ENCODE results near the gene DRC1. TPM values are rescaled to one million over a fixed set of nuclear protein-coding genes. Genes with fewer than 3 reads are reported as not detected.

The DRC1 gene
- polyA plus RNA-seq, 1 experiment = 0.05 TPM

DNA sequence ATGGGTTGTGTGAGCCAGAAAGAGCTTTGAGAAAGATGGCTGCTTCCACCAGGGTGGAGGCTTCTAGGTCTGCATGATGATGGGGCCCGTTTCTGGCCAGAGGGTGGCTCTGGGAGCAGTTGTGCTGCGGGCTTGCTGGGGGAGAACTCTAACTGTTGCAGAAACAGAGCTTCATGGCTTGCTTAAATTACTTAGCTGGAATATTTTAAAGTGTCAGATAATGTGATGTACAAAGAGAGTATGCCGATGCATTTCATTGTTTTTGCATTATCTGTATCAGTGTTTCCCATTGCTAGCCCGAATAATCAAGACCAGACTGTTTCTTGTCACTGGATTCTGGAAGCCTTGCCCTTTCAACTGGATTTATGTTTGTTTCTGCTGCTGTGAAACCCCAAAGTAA, 6.3 kb upstream of the DRC1 start:
- POLR2A ChIA-PET = no interaction called here

DNA sequence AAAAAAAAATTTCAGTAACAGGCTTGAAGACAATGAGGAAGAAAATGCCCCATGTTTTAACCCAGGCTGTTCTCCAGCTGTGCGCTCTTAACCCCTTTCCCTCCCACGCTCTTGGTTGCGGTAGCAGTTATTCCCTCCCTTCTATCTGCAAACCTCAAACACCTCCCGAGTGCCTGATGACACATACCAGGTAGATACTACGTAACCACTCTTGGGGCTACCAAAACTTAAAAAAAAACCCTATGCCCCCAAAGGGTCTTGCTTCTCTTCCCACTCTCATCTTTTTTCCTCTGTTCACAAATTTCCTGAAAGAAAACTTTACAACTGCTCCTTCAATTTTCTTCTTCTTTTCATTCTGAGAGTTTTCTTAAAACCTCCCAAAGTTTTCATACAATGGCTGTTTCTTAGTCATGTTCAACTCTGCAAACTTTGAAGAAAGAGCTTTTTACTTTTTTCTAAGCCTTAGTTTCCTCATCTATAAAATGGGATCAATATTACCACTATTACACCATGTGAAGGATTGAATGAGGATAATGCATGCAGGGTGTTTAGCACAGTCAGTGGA, 4.9 kb upstream of the DRC1 start:
- no peaks in the 10 kb centered on the region; the same call in 1 of the 2 replicates for H3K36me3 ChIP-seq (ENCODE audit: control insufficient read depth, insufficient read depth, low read length)
- no peak overlapping the region for H3K4me3 ChIP-seq (ENCODE audit: low read depth, low read length)
- TF ChIP-seq, protein P1, sequence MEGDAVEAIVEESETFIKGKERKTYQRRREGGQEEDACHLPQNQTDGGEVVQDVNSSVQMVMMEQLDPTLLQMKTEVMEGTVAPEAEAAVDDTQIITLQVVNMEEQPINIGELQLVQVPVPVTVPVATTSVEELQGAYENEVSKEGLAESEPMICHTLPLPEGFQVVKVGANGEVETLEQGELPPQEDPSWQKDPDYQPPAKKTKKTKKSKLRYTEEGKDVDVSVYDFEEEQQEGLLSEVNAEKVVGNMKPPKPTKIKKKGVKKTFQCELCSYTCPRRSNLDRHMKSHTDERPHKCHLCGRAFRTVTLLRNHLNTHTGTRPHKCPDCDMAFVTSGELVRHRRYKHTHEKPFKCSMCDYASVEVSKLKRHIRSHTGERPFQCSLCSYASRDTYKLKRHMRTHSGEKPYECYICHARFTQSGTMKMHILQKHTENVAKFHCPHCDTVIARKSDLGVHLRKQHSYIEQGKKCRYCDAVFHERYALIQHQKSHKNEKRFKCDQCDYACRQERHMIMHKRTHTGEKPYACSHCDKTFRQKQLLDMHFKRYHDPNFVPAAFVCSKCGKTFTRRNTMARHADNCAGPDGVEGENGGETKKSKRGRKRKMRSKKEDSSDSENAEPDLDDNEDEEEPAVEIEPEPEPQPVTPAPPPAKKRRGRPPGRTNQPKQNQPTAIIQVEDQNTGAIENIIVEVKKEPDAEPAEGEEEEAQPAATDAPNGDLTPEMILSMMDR (IDR thresholded peaks at IDR 0.05; ENCODE audit: insufficient read depth, low read depth, low read length) = no peak
- POLR2A ChIA-PET = no interaction called here
- CTCF ChIA-PET = no interaction called here
- H3K27me3 ChIP-seq (ENCODE audit: control insufficient read depth, insufficient read depth, low read length) = no peaks in the 10 kb centered on the region
- DNase-seq (ENCODE audit: low read depth) = no peak

More for the DNA sequence above, 6.3 kb upstream of the DRC1 start:
- CTCF ChIA-PET = no interaction called here
- TF ChIP-seq, protein P1 (IDR thresholded peaks at IDR 0.05; ENCODE audit: insufficient read depth, low read depth, low read length) = no peak
- DNase-seq (ENCODE audit: low read depth) = no peak
- Histone ChIP-seq H3K27me3 (ENCODE audit: control insufficient read depth, insufficient read depth, low read length) (no peaks in the 10 kb centered on the region), H3K36me3 (ENCODE audit: control insufficient read depth, insufficient read depth, low read length) (no peaks in the 10 kb centered on the region; the same call in 1 of the 2 replicates), H3K4me3 (ENCODE audit: low read depth, low read length) (no peak overlapping the region)

DNA sequence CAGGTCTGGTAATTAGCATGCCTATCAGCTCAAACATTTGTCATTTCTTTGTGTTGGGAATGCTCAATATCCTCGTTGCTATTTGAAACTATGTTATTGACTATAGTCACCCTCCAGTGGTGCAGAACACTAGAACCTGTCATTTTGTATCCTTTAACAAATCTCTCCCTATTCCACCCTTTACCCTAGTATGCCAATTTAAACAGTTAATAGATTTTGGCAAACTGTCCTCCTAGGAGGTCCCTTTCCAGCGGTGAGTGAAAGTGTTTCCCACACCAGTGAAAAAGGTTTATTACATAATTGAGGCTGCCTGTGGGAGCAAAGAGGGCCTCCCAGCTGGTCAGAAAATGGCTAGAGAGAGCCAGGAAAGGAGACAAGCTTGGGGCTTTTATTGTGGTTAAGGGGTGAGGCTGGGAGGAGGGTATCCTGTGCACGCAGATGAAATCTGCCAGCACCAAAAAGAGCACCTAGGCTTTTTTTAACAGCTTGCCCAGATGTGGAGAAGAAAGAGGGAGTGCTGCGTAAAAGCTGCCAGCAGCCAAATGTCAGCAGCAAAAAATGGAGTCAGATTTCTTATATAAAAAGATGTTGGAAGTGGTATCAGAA, 1.8 kb upstream of the DRC1 start:
- Histone ChIP-seq H3K4me3 (ENCODE audit: low read depth, low read length) (no peak overlapping the region), H3K36me3 (ENCODE audit: control insufficient read depth, insufficient read depth, low read length) (no peaks in the 10 kb centered on the region), H3K27me3 (ENCODE audit: control insufficient read depth, insufficient read depth, low read length) (no peaks in the 10 kb centered on the region)
- no peak for DNase-seq (ENCODE audit: low read depth)
- ChIA-PET POLR2A (no interaction called here), CTCF (no interaction called here)
- TF ChIP-seq, protein P1 (IDR thresholded peaks at IDR 0.05; ENCODE audit: insufficient read depth, low read depth, low read length) = no peak

DNA sequence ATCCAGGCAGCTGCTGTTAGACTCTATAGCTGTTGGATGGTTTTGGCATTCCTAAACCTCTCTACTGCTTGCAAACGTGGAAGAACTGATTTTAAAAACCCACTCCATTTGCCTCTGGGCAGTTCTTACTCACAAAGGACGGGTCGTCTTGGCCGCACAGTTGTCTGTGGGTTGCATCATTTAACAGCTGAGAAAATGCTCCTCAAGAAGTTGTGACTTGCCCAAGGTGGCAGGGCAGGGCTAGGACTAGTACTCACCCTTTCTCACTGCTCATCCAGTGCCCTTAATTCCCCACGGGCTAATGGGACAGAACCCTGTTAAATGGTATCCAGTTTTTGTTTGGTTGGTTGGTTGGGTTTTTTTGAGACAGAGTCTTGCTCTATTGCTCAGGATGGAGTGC, 997 bp upstream of the DRC1 start:
- TF ChIP-seq, protein P1 (IDR thresholded peaks at IDR 0.05; ENCODE audit: insufficient read depth, low read depth, low read length) = no peak
- ChIA-PET CTCF (interaction anchor here (1.6 kb wide), 1 partner anchor 8 kb away, joined by 4 read pairs; no protein-coding TSS in a partner anchor), POLR2A (no interaction called here)
- H3K4me3 ChIP-seq (ENCODE audit: low read depth, low read length) = no peak overlapping the region
- DNase-seq (ENCODE audit: low read depth) = no peak
- no peaks in the 10 kb centered on the region for H3K27me3 ChIP-seq (ENCODE audit: control insufficient read depth, insufficient read depth, low read length)
- no peaks in the 10 kb centered on the region for H3K36me3 ChIP-seq (ENCODE audit: control insufficient read depth, insufficient read depth, low read length)

DNA sequence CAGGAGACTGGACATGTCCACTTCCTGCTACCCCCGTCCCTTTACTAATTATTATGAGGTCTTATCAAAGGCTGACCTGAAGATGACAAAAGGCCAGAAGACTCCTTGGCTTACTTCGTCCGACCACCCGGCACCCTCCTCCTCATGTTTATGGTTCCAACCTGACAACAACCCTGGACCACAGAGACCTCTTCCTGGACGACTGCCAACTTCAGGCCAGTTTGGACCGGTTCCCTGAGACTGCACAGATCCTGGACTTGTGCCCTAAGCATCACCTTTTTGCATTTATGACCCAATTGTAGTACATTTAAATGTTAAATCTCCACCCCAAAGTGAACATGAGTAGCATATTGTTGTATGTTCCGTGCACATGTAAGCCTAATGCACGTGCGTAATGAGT, 5.8 kb downstream of the DRC1 start:
- H3K4me3 ChIP-seq (ENCODE audit: low read depth, low read length) = no peak overlapping the region
- peaks cover 4% of the 10 kb centered on the region for H3K27me3 ChIP-seq (ENCODE audit: control insufficient read depth, insufficient read depth, low read length)
- H3K36me3 ChIP-seq (ENCODE audit: control insufficient read depth, insufficient read depth, low read length) = no peaks in the 10 kb centered on the region
- DNase-seq (ENCODE audit: low read depth) = no peak
- TF ChIP-seq, protein P1 (IDR thresholded peaks at IDR 0.05; ENCODE audit: insufficient read depth, low read depth, low read length) = no peak
- ChIA-PET CTCF (interaction anchor here (0.8 to 1.6 kb wide), 2 partner anchors 50 to 96 kb away, joined by 3 read pairs; no protein-coding TSS in a partner anchor), POLR2A (no interaction called here)
